Transverse colon (tissue), 4 donors: ENCODE results near the gene LSAMP.

ENCODE experiments used
- EP300 ChIP-seq: sonication (generic); formaldehyde crosslinking; IDR thresholded peaks from one replicate; pipeline ENCODE4 v1.6.1; 2017; ENCODE audit warnings: antibody characterized with exemption, low read depth
- POLR2A ChIP-seq: fragments of 450-650 bp; IDR thresholded peaks from one replicate; pipeline ENCODE4 v1.6.1; 2016; ENCODE audit warnings: antibody characterized with exemption, mild to moderate bottlenecking, moderate library complexity
- POLR2AphosphoS5 ChIP-seq, 3 donors: sonication (generic); formaldehyde crosslinking; IDR thresholded peaks; one replicate each; pipeline ENCODE4 v1.6.1; 2016; ENCODE audit warnings: antibody characterized with exemption in 3 of 3
- TF ChIP-seq, protein P1 (sequence below), 5 experiments: fragments of 200-600 bp in 3 of 5; fragments of 450-650 bp in 2 of 5; sonication (generic) in 3 of 5; IDR thresholded peaks; 1 replicate in 2 of 5; 2 replicates in 3 of 5; pipeline ENCODE4 v1.5.1; 2016 to 2017; ENCODE audit warnings: antibody characterized with exemption in 5 of 5, inconsistent platforms in 3 of 5, mild to moderate bottlenecking in 2 of 5, moderate library complexity in 1 of 5

- TF ChIP-seq POLR2A (no peak), EP300 (no peak), POLR2AphosphoS5 (IDR thresholded peaks at IDR 0.05) (no peak)
- TF ChIP-seq, protein P1, sequence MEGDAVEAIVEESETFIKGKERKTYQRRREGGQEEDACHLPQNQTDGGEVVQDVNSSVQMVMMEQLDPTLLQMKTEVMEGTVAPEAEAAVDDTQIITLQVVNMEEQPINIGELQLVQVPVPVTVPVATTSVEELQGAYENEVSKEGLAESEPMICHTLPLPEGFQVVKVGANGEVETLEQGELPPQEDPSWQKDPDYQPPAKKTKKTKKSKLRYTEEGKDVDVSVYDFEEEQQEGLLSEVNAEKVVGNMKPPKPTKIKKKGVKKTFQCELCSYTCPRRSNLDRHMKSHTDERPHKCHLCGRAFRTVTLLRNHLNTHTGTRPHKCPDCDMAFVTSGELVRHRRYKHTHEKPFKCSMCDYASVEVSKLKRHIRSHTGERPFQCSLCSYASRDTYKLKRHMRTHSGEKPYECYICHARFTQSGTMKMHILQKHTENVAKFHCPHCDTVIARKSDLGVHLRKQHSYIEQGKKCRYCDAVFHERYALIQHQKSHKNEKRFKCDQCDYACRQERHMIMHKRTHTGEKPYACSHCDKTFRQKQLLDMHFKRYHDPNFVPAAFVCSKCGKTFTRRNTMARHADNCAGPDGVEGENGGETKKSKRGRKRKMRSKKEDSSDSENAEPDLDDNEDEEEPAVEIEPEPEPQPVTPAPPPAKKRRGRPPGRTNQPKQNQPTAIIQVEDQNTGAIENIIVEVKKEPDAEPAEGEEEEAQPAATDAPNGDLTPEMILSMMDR (IDR thresholded peaks at IDR 0.05) = no peak
These were observed 445.0 kb downstream of the LSAMP start for GRCh38 chr3:116000311-116000710.
